ENCODE data around the gene CYB5R3.
"Not testable (repeated sequence)": the region's sequence is repeated elsewhere in the genome, so short reads cannot be mapped to it uniquely, and the experiment has no call there.

DNA sequence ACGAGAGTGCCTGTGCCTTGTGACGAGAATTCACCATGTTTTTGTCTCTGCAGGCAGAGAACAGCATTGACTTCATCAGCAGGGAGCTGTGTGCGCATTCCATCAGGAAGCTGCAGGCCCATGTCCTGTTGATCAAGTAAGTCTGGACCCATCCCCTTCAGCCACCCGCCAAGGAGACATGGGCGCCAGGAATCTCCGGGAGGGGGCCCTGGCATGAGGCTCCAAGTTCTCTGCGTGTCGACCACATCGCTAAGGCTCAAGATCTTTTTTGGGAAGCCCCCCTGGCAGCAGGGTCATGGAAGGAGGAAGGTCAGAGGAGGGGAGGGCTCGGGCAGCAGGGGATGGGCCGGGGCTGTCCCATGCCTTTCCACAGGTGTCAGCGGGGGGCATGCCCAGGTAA is 78.1 kb downstream of the CYB5R3 start:
- TF ChIP-seq YY1 (IDR thresholded peaks at IDR 0.05; ENCODE audit: insufficient read depth, insufficient read length); SUZ12 (IDR thresholded peaks at IDR 0.05; ENCODE audit: extremely low read depth, insufficient read depth, insufficient read length): not testable (repeated sequence)

Measured in NT2/D1 (cell line).